AG20443 (cell line): ENCODE data around the gene EPHA4.
A peak's percentile ranks its signal among the peaks of the same experiment; 100 is the strongest.

Experiments
- DNase-seq: peaks from one replicate; pipeline ENCODE4 v3.0.0; 2012; ENCODE audit warnings: low spot score, mixed read lengths

The EPHA4 gene

GRCh38 chr2:221571551-221572218 lies 419 bp downstream of the EPHA4 start:
- DNase-seq: peak; percentile 64

DNA sequence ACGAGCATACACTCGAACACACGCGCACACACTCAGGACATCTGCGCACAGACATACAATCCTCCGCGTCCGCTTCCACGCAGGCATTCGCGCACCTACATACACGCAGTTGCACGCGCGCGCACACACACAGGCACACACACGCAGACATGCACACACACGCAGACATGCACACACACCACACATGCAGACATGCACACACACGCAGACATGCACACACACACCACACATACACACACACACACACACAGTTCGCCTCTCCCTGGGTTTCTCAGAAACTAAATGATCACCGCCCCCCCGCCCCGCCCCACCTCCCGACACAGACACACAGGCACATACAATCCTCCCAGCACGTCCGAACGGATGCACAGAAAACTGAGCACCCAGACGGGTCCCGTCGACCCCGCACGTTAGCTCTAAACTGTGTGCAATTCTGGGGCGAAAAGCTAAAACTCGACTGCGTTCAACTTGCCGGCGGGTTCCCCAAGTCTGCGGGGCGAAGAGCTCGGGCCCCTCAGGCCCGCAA lies 1.0 kb downstream of the EPHA4 start:
- DNase-seq: no peak

DNA sequence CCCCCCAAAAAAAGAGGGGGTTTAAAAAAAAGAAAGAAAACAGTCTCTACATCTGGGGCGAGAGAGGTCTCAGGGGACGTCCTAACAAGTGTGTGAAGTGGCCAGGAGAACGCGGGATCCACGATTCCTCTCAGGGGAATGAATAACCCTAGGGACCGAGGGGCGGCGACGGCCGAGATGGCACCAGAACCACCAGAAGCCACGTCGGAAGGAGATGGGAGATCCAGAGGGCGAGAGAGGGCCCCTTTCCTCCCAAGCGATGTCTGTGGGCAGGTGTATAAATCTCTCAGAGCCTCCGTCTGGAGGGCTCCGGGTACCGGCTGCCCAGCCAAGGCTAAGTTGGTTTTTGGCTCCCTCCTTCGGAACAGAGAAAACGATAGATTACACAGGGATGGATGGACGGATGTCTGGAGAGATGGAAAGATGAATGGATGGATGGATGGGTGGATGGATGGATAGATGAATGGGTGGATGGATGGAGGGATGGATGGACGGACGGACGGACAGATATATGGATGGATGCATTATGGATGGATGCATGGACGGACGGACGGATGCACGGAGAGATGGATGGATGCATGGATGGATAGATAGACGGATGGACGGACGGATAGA lies 1.7 kb downstream of the EPHA4 start:
- peak; percentile 42 for DNase-seq

- no peak for DNase-seq
Measured at GRCh38 chr2:221569871-221570270, 2.2 kb downstream of the EPHA4 start.

GRCh38 chr2:221569425-221569845 lies 2.7 kb downstream of the EPHA4 start:
- DNase-seq: no peak

- no peak for DNase-seq
Measured at GRCh38 chr2:221568299-221568698, 3.8 kb downstream of the EPHA4 start.

DNA sequence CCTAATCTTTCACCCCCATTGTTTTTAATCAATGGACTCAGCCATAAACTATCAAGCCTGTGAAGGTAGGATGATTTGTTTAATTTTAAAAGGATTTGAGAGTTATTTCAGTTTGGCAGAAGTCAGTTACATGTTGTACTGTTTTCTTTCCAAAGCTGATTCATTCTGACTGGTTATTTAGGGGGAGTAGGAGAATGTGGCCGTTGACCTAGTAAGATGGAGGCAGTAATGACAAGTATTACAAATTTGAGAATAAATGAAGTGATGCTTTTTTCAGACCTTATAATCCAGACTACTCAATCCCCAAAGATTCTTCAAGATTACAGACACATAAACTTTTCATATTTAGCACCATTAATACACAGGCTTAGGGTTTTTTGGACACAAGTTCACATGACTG lies 4.3 kb downstream of the EPHA4 start:
- no peak for DNase-seq

DNA sequence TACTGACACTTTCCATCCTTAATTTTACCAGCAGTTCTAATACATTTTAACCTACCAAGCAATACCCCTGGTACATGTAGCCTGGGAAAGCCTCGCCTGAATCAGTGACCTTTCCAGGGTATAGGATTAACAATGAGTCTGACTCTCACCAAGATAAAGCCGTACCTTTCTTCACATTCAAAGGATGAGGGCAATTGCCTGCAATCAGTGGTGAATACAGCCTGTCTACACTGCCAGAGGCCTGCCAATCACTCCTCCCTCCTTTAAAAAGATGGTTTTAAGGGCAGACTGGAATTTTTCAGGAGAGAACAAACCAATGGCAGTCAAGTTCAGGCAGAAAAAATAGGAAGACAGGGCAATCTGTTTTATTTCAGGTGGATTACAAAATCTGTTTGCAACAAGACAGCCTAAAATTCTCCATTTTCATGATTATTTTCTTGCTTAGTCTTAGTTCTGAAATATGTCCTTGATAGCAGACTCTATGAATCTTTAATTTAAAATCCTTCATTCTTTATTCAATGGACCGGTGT lies 4.8 kb downstream of the EPHA4 start:
- DNase-seq: no peak

GRCh38 chr2:221563270-221563985 lies 8.7 kb downstream of the EPHA4 start:
- DNase-seq: no peak

DNA sequence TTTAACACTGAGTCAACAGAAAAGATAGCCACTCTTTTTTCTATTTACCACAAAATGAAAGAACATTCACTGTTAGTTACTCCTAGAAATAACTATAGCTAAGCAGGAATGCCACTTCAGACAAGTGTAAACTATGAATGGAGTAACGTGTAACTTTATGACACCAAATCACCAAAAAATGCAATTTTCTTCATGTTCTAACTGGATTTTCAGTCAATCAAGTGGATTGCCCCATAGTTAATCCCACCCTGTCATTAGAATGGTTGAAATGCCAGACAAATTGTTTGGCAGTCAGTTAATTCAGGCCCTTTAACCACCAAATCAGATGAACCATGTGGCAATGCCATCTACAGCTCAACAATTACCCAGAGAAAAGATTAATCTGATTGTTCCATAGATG lies 9.9 kb downstream of the EPHA4 start:
- no peak for DNase-seq

GRCh38 chr2:221561770-221562169 lies 10.3 kb downstream of the EPHA4 start:
- DNase-seq: no peak

DNA sequence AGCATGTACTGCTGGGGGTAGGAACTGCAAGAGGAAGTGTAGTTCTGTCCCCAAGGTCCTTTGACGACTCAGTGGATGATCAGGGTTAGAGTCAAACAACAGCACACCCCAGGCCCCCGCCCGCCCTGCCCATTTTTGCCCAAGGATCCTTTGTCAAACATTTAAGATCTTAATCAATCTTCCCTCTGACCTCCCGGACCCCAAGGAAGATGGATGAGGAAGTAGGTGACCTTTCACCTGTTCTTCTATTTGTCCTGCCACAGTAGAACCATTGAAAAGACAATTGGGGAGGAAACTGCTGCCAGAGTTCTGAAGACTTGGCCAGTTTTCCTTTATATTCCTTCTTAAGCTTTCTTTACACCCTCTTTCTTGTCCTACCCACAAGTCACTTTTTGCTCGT lies 12.1 kb downstream of the EPHA4 start:
- DNase-seq: no peak

- DNase-seq: no peak
Measured at GRCh38 chr2:221558107-221558506, 14.0 kb downstream of the EPHA4 start.

DNA sequence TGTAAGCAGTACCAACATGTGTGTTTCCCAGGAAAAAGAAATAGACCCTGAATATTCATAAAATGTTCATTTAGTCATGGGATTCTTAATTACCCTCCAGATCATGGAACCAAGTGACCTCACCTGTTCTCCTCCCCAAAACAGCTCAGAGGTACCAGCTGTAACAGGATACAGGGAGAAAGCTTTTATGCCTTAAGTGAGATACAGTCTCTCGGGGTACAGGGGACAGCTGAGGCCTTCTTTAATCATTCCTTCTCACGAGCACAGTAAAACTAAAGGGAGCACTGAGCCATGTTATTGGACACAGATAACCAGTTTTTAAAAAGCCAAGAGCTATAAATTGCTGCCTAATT lies 16.6 kb downstream of the EPHA4 start:
- DNase-seq: no peak

GRCh38 chr2:221554769-221555493 lies 17.2 kb downstream of the EPHA4 start:
- DNase-seq: peak; percentile 49

DNA sequence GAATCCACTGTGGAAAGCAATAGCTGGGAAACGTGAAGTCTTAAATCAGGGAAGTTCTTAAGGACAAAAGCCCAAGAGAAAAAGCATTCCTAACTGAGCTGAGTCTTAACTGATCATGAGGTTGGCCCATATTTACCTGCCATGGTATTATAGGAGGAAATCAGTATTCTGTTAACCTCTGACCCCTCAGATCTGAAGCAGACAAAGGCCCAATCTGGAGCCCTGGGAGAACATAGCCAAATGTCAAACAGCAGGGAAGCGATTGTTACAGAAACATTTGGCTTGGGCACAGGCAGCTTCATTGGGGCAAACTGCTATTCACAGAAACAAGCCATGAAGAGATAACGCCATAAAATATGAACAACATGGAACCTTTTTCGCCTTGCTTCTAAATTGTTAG lies 18.8 kb downstream of the EPHA4 start:
- DNase-seq: no peak

DNA sequence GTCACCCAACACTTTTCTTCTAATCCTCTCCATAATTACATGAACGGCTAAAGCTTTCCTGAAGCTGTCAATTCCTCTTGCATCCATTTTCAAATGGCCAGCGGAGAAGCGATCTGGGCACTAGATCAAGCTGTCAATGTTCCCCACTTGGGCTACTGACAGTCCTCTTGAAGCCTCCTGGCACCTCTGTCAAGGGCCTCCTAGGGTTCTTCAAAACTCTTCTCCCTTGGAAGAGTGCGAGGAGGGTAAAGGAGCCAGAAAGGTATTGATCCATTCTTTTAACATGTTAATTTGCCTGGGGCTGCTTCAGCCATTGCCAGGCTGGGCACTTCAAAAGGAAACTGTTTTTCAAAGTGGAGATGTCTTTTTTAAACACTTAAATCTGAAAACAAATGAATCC lies 19.8 kb downstream of the EPHA4 start:
- DNase-seq: no peak

DNA sequence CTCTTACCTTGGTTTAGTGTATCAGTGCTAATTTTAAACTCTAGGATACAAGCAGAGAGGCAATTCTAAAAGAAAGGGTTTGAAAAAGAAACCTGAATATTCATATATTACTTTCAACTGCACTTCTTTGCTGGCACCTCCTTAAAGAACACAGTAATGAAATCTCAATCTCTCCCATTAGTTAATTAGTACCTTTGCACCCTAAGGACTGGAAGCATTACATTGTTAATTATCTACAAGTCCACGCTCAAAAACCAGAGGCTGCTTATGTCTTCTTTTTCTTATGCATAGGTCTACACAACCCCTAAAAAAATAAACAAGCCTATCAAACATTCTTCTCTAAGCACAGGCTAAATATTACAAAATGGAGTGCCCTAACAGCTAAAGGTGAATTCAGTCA lies 20.2 kb downstream of the EPHA4 start:
- DNase-seq: no peak

DNA sequence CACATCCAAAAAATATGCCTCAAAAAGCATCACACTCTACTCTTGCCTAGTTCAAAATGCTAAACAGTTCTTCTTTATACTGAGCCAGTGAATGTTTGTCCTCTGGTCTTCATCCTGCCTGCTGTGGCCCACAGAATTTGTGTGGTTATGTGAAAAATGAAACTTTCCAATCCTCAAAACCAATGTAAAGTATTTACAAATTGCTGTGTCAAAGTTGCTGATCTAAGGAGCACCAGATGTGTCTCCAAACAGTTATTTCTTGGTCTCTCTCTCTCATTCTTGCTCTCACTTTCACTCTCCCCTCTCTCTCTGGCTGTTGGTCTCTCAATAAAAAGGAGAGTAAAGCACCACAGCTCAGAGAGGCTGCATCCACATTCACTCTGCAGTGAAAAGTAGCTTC lies 23.0 kb downstream of the EPHA4 start:
- DNase-seq: peak; percentile 47

DNA sequence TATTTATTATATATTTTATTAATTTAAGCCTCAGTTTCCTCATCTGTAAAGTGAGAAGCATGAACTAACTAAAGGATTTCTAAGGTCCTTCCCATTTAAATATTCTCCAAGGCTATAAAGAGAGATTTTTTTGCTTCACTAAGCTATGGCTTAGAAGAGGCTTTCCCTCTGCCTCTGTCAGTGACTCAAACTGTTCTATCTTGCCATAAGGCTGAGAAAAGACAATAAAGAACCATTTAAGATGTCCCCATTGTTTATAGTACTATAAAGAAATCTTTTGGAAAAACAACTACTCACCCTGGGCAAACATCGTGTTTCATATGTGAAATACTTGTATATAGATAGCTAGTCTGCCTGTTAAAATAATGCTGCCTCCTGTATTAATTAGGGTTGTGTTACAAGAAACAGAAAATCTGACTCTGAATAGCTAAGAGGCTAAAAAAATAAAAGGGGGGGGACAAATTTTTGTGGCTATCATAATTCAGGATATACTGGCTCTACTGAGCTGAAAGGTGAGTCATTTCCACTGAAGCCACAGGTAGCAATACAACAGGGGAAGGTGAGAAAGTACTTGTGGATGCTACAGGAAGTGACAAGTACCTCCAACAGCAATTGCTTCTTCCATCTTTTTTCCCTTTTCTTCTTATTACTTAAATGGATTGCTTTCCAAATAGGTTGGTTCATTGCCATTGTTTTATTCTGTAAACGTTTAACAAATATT lies 25.4 kb downstream of the EPHA4 start:
- DNase-seq: no peak

- DNase-seq: no peak
Measured at GRCh38 chr2:221541131-221541735, 30.9 kb downstream of the EPHA4 start.
